Endothelial cell (in vitro differentiated cells): ENCODE results near the gene HAS3. TPM values are rescaled to one million over a fixed set of nuclear protein-coding genes. Genes with fewer than 3 reads are reported as not detected.

Source experiments
- DNase-seq: peaks from one replicate; pipeline ENCODE4 v3.0.0; 2021; ENCODE audit warnings: low spot score
- H3K27ac Mint-ChIP-seq: one replicate; pipeline ENCODE4 v1.8.0; 2021; ENCODE audit warnings: mixed read lengths, inconsistent platforms; ENCODE audit not compliant: unreplicated experiment
- H3K27me3 Mint-ChIP-seq: one replicate; pipeline ENCODE4 v1.8.0; 2021; ENCODE audit warnings: mild to moderate bottlenecking, moderate library complexity, mixed read lengths, inconsistent platforms; ENCODE audit not compliant: unreplicated experiment
- H3K36me3 Mint-ChIP-seq: one replicate; pipeline ENCODE4 v1.8.0; 2021; ENCODE audit warnings: mild to moderate bottlenecking, low read depth, mixed read lengths, inconsistent platforms; ENCODE audit not compliant: unreplicated experiment
- H3K4me1 Mint-ChIP-seq: one replicate; pipeline ENCODE4 v1.8.0; 2021; ENCODE audit warnings: mild to moderate bottlenecking, mixed read lengths, inconsistent platforms; ENCODE audit not compliant: unreplicated experiment
- H3K4me3 Mint-ChIP-seq: one replicate; pipeline ENCODE4 v1.8.0; 2021; ENCODE audit warnings: mild to moderate bottlenecking, mixed read lengths, inconsistent platforms; ENCODE audit not compliant: unreplicated experiment
- H3K9me3 Mint-ChIP-seq: one replicate; pipeline ENCODE4 v1.8.0; 2021; ENCODE audit warnings: mixed read lengths, inconsistent platforms; ENCODE audit not compliant: unreplicated experiment
- total RNA-seq: library from RNA; stranded (reverse); fragmentation: NEBNext Ultra II Directional; extraction: Animal tissue kit (Norgen Biotek cat#: 25700); gene quantifications from one replicate; pipeline ENCODE4 v1.2.1, GENCODE V29; 2021; ENCODE audit not compliant: unreplicated experiment
- TF ChIP-seq, protein P1 (sequence below): fragments of 200-600 bp; sonication (generic); IDR thresholded peaks from one replicate; pipeline ENCODE4 v1.5.0; 2021; ENCODE audit warnings: antibody characterized with exemption; ENCODE audit not compliant: unreplicated experiment

The HAS3 gene
- total RNA-seq, 1 donor from 2014 or later, result 2.7 TPM

DNA sequence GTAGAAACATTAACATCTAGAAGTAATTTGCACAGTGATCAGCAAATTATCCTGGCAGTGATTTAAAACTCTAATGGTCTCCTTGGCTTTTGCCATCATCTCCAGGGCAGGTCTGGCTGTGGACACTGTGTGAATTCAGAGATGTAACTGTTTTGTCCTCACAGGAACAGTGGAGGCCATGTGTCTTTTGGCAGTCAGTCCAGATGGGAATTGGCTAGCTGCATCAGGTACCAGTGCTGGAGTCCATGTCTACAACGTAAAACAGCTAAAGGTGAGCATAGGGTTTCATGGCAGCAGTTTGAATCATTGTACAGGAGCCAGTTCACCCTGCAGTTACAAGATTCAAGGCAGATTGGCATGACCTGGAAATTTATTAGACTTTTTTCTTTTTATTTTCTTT lies 54.7 kb downstream of the HAS3 start:
- no peak overlapping the region for H3K4me3 Mint-ChIP-seq
- H3K9me3 Mint-ChIP-seq, result no peaks in the 10 kb centered on the region
- H3K36me3 Mint-ChIP-seq, result peaks cover 35% of the 10 kb centered on the region
- no peak for DNase-seq
- no peaks in the 10 kb centered on the region for H3K4me1 Mint-ChIP-seq
- no peaks in the 10 kb centered on the region for H3K27me3 Mint-ChIP-seq
- H3K27ac Mint-ChIP-seq, result no peak overlapping the region
- TF ChIP-seq, protein P1, sequence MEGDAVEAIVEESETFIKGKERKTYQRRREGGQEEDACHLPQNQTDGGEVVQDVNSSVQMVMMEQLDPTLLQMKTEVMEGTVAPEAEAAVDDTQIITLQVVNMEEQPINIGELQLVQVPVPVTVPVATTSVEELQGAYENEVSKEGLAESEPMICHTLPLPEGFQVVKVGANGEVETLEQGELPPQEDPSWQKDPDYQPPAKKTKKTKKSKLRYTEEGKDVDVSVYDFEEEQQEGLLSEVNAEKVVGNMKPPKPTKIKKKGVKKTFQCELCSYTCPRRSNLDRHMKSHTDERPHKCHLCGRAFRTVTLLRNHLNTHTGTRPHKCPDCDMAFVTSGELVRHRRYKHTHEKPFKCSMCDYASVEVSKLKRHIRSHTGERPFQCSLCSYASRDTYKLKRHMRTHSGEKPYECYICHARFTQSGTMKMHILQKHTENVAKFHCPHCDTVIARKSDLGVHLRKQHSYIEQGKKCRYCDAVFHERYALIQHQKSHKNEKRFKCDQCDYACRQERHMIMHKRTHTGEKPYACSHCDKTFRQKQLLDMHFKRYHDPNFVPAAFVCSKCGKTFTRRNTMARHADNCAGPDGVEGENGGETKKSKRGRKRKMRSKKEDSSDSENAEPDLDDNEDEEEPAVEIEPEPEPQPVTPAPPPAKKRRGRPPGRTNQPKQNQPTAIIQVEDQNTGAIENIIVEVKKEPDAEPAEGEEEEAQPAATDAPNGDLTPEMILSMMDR, result no peak

DNA sequence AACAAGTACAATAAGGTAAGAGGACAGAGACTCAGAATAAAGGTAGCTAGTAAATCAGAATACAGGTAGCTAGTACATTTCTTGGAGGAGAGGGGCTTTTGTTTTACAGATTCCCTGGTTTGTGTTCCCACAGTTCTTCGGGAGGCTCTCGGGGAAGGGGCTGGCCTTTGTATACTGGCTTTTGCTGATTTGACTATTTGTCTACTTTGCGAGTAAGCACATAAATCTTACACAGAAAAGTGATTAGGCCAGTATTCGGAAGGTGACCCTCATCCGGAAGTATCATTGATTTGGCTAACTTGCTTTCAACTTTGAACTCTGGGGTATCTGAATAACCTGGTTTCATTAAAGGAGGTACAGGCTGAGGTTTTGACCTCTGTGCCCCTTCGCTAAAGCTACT lies 60.1 kb downstream of the HAS3 start:
- Mint-ChIP-seq H3K9me3 (no peaks in the 10 kb centered on the region), H3K27ac (no peak overlapping the region), H3K4me3 (no peak overlapping the region), H3K27me3 (no peaks in the 10 kb centered on the region), H3K4me1 (no peaks in the 10 kb centered on the region), H3K36me3 (peaks cover 31% of the 10 kb centered on the region)
- no peak for DNase-seq
- TF ChIP-seq, protein P1, result no peak

DNA sequence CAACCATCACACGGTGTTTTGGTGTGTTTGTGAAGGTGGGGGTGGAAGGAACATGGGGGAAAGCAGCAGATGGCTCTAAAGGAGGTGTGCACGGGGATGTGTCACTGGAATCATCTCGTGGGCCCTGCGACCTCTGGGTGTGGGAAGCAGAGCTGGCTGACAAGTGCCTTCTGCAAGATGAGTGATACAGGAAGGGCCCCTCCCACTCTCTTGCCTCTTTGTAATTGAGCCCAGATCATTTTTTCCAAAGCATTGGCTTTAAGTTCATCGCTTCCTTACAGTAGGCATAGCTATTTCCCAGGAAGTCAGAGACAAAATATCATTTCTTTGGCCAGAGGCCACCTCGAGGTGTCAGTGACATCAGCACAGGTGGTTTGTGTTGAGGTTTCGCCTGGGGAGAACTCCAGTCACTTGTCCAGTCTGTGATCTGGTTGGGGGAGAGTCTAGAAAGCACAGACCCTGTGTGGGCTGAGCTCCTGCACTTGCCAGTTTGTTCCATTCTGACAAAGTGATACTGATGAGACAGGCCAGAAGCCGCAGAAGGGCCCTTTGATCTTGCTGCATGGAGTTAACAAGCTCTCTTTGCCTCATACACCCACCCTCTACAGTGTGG lies 60.9 kb downstream of the HAS3 start:
- TF ChIP-seq, protein P1, result no peak
- no peaks in the 10 kb centered on the region for H3K9me3 Mint-ChIP-seq
- no peaks in the 10 kb centered on the region for H3K27me3 Mint-ChIP-seq
- H3K4me3 Mint-ChIP-seq, result no peak overlapping the region
- no peak overlapping the region for H3K27ac Mint-ChIP-seq
- DNase-seq, result no peak
- H3K4me1 Mint-ChIP-seq, result no peaks in the 10 kb centered on the region
- peaks cover 28% of the 10 kb centered on the region for H3K36me3 Mint-ChIP-seq

DNA sequence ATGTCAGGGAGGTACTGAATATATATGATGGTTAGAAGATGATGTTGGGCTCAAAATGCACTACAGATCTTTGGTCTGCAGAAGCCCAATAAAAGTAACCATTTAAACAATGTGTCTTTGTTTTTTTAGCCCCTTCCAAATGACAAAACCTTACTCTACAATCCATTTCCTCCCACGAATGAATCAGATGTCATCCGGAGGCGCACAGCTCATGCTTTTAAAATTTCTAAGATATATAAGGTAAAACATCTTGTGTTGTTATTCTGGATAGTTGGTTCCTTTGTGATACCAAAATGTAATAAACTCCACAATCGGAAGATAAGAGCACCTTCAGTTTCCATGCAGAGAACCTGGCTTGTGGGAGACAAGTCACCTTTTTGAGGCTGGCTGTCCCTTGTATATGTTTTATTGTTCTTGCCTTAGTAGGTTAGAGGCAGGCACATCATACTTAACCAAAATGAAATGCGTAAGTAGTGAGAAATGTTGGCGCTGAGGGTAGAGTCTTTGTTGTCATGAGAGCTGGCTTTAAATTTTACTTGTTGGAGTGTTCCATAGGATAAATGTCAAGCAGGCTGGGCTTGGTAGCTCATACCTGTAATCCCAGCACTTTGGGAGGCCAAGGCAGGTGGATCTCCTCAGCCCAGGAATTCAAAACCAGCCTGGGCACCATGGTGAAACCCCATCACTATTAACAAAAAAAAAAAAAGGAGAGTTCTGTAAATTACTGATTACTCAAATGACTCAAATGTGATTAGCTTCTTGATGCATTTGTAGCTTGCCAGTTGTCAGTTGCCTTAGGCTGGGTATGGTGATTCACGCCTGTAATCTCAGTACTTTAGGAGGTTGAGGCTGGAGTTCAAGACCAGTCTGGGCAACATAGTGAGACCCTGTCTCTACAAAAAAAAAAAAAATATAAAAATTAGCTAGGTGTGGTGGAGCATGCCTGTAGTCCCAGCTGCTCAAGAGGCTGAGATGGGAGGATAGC lies 61.8 kb downstream of the HAS3 start:
- no peak overlapping the region for H3K27ac Mint-ChIP-seq
- H3K4me3 Mint-ChIP-seq, result no peak overlapping the region
- no peaks in the 10 kb centered on the region for H3K27me3 Mint-ChIP-seq
- H3K9me3 Mint-ChIP-seq, result no peaks in the 10 kb centered on the region
- TF ChIP-seq, protein P1, result no peak
- DNase-seq, result no peak
- H3K36me3 Mint-ChIP-seq, result peaks cover 28% of the 10 kb centered on the region
- H3K4me1 Mint-ChIP-seq, result no peaks in the 10 kb centered on the region

Other genes with a start within 250 kb of the HAS3 start
- 169 TPM for gene CHTF8, start 26.9 kb downstream of the HAS3 start, total RNA-seq
- gene UTP4, start 27.0 kb downstream of the HAS3 start, total RNA-seq, result 39.3 TPM
- gene SNTB2, start 81.5 kb downstream of the HAS3 start, total RNA-seq, result 16.8 TPM
- gene VPS4A, start 205.7 kb downstream of the HAS3 start, total RNA-seq, result 36.3 TPM
- gene PDF, start 224.9 kb downstream of the HAS3 start, total RNA-seq, result 11.4 TPM
- 33.1 TPM for gene COG8, start 233.9 kb downstream of the HAS3 start, total RNA-seq
- 34.4 TPM for gene NIP7, start 234.1 kb downstream of the HAS3 start, total RNA-seq
- 1.2 TPM for gene TMED6, start 246.1 kb downstream of the HAS3 start, total RNA-seq